OCI-LY1 (cell line): ENCODE results near the gene C3orf33.

Source experiments
- H2AFZ ChIP-seq: fragments of 200-600 bp; sonication (generic), shearing (Covaris generic); 2 replicates; pipeline ENCODE4 v1.6.0; 2014; ENCODE audit warnings: antibody characterized with exemption, mild to moderate bottlenecking, low read length
- H3F3A ChIP-seq: fragments of 200-600 bp; sonication (generic), shearing (Covaris generic); 2 replicates; pipeline ENCODE4 v1.6.0; 2014; ENCODE audit warnings: mild to moderate bottlenecking, antibody characterized with exemption, low read length, moderate library complexity; ENCODE audit not compliant: insufficient read depth
- H3K27ac ChIP-seq: fragments of 200-600 bp; sonication (generic); 2 replicates; pipeline ENCODE4 v1.5.1; 2014; ENCODE audit warnings: low read length, mixed run types, mild to moderate bottlenecking, low read depth; ENCODE audit not compliant: poor library complexity, severe bottlenecking
- H3K27me3 ChIP-seq: fragments of 200-600 bp; sonication (generic); 2 replicates; pipeline ENCODE4 v1.6.0; 2014; ENCODE audit warnings: antibody characterized with exemption, mild to moderate bottlenecking, low read length, moderate library complexity; ENCODE audit not compliant: insufficient read depth
- H3K36me3 ChIP-seq: fragments of 200-600 bp; sonication (generic); 2 replicates; pipeline ENCODE4 v1.6.1; 2014; ENCODE audit warnings: mild to moderate bottlenecking, antibody characterized with exemption, low read length, moderate library complexity, mixed read lengths; ENCODE audit not compliant: insufficient read depth
- H3K4me1 ChIP-seq: fragments of 200-600 bp; sonication (generic); 2 replicates; pipeline ENCODE4 v1.5.1; 2014; ENCODE audit warnings: mild to moderate bottlenecking, low read length, moderate library complexity; ENCODE audit not compliant: insufficient read depth, severe bottlenecking
- H3K4me2 ChIP-seq: fragments of 200-600 bp; sonication (generic), shearing (Covaris generic); 2 replicates; pipeline ENCODE4 v1.6.1; 2014; ENCODE audit warnings: low read length
- H3K4me3 ChIP-seq: fragments of 200-600 bp; sonication (generic); 2 replicates; pipeline ENCODE4 v1.5.1; 2014; ENCODE audit warnings: low read length, low read depth, mild to moderate bottlenecking, mixed read lengths; ENCODE audit not compliant: poor library complexity, severe bottlenecking
- H3K79me2 ChIP-seq: fragments of 200-600 bp; shearing (Covaris generic); 2 replicates; pipeline ENCODE4 v1.6.1; 2016; ENCODE audit warnings: mixed run types, low read length, mixed read lengths; ENCODE audit not compliant: insufficient read depth
- H3K9ac ChIP-seq: fragments of 200-600 bp; sonication (generic), shearing (Covaris generic); 2 replicates; pipeline ENCODE4 v1.6.1; 2014; ENCODE audit warnings: mild to moderate bottlenecking, low read length, mixed read lengths
- H3K9me2 ChIP-seq: fragments of 200-600 bp; sonication (generic), shearing (Covaris generic); 2 replicates; pipeline ENCODE4 v1.6.1; 2014; ENCODE audit warnings: low read depth, mild to moderate bottlenecking, low read length, mixed read lengths
- H3K9me3 ChIP-seq: fragments of 200-600 bp; shearing (Covaris generic); 2 replicates; pipeline ENCODE4 v1.6.1; 2014; ENCODE audit warnings: low read length, mixed read lengths
- H4K20me1 ChIP-seq: fragments of 200-600 bp; sonication (generic), shearing (Covaris generic); 2 replicates; pipeline ENCODE4 v1.6.0; 2016; ENCODE audit warnings: mild to moderate bottlenecking, low read length; ENCODE audit not compliant: insufficient read depth
- CTCF ChIP-seq: fragments of 200-600 bp; sonication (generic), shearing (Covaris generic); IDR thresholded peaks from 2 replicates; pipeline ENCODE4 v1.5.1; 2017; ENCODE audit warnings: mild to moderate bottlenecking, antibody characterized with exemption, low read length, moderate library complexity, mixed read lengths
- EZH2 ChIP-seq: fragments of 200-600 bp; sonication (generic), shearing (Covaris generic); IDR thresholded peaks from 2 replicates; pipeline ENCODE4 v1.8.0; 2017; ENCODE audit warnings: borderline replicate concordance, mixed run types, mild to moderate bottlenecking, antibody characterized with exemption, low read length, moderate library complexity, mixed read lengths

Gene C3orf33

GRCh38 chr3:155804323-155804722 is 1.8 kb downstream of the C3orf33 start:
- Histone ChIP-seq H3K36me3 (peaks cover 6% of the 10 kb centered on the region; the same call in 1 of the 2 replicates), H3K9me3 (no peaks in the 10 kb centered on the region), H3K9me2 (no peaks in the 10 kb centered on the region), H3K27ac (no peak overlapping the region), H4K20me1 (no peaks in the 10 kb centered on the region), H3K27me3 (no peaks in the 10 kb centered on the region), H3F3A (no peaks in the 10 kb centered on the region), H3K4me1 (peaks cover 14% of the 10 kb centered on the region), H3K9ac (no peak overlapping the region), H3K4me3 (no peak overlapping the region), H3K4me2 (no peak overlapping the region), H2AFZ (no peak overlapping the region), H3K79me2 (no peaks in the 10 kb centered on the region; the same call in 1 of the 2 replicates)
- TF ChIP-seq CTCF, result no peak
- no peak for TF ChIP-seq EZH2

- TF ChIP-seq CTCF (no peak), EZH2 (no peak)
- no peaks in the 10 kb centered on the region for H3K9me2 ChIP-seq
- peaks cover 12% of the 10 kb centered on the region for H3K36me3 ChIP-seq
- no peaks in the 10 kb centered on the region for H3K4me1 ChIP-seq
- no peak overlapping the region for H2AFZ ChIP-seq
- H3K4me3 ChIP-seq, result no peak overlapping the region
- H3K79me2 ChIP-seq, result no peaks in the 10 kb centered on the region
- no peak overlapping the region for H3K27ac ChIP-seq
- H3K9ac ChIP-seq, result no peak overlapping the region
- 0 out of 2 replicates have a peak, but pooled peaks cover 3% of the 10 kb centered on the region for H3K9me3 ChIP-seq
- H4K20me1 ChIP-seq, result no peaks in the 10 kb centered on the region
- H3F3A ChIP-seq, result no peaks in the 10 kb centered on the region
- no peak overlapping the region for H3K4me2 ChIP-seq
- no peaks in the 10 kb centered on the region for H3K27me3 ChIP-seq
These were observed 13.5 kb downstream of the C3orf33 start for GRCh38 chr3:155792532-155792931.

GRCh38 chr3:155791190-155791589 is 14.9 kb downstream of the C3orf33 start:
- H3K4me1 ChIP-seq, result no peaks in the 10 kb centered on the region

More at GRCh38 chr3:155791190-155791589, 14.9 kb downstream of the C3orf33 start:
- Histone ChIP-seq H4K20me1 (no peaks in the 10 kb centered on the region), H3K4me2 (no peak overlapping the region), H3K9ac (no peak overlapping the region), H3K79me2 (no peaks in the 10 kb centered on the region), H3K9me3 (0 out of 2 replicates have a peak, but pooled peaks cover 3% of the 10 kb centered on the region), H3F3A (no peaks in the 10 kb centered on the region), H3K36me3 (peaks cover 12% of the 10 kb centered on the region), H3K9me2 (no peaks in the 10 kb centered on the region), H3K27me3 (no peaks in the 10 kb centered on the region), H3K27ac (no peak overlapping the region), H2AFZ (no peak overlapping the region), H3K4me3 (no peak overlapping the region)
- no peak for TF ChIP-seq EZH2
- no peak for TF ChIP-seq CTCF
